IPS-15b (cell line): ENCODE measurements around the gene NANS.
"Not testable (repeated sequence)": the region's sequence is repeated elsewhere in the genome, so short reads cannot be mapped to it uniquely, and the experiment has no call there.

Experiments used
- H3K27me3 ChIP-seq: one replicate; pipeline ENCODE4 v1.6.1; 2013; ENCODE audit warnings: low read length; ENCODE audit not compliant: control insufficient read depth, insufficient read depth
- H3K36me3 ChIP-seq: one replicate; pipeline ENCODE4 v1.6.1; 2013; ENCODE audit warnings: low read length; ENCODE audit not compliant: control insufficient read depth, insufficient read depth
- H3K4me1 ChIP-seq: one replicate; pipeline ENCODE4 v1.6.1; 2013; ENCODE audit warnings: mild to moderate bottlenecking, low read length; ENCODE audit not compliant: control insufficient read depth, insufficient read depth
- H3K4me3 ChIP-seq: one replicate; pipeline ENCODE4 v1.5.1; 2013; ENCODE audit warnings: low read depth, low read length
- H3K9ac ChIP-seq: one replicate; pipeline ENCODE4 v1.6.1; 2013; ENCODE audit warnings: low read depth, mild to moderate bottlenecking, low read length
- H3K9me3 ChIP-seq: one replicate; pipeline ENCODE4 v1.6.1; 2013; ENCODE audit warnings: mild to moderate bottlenecking, low read length; ENCODE audit not compliant: control insufficient read depth, insufficient read depth

NANS gene

DNA sequence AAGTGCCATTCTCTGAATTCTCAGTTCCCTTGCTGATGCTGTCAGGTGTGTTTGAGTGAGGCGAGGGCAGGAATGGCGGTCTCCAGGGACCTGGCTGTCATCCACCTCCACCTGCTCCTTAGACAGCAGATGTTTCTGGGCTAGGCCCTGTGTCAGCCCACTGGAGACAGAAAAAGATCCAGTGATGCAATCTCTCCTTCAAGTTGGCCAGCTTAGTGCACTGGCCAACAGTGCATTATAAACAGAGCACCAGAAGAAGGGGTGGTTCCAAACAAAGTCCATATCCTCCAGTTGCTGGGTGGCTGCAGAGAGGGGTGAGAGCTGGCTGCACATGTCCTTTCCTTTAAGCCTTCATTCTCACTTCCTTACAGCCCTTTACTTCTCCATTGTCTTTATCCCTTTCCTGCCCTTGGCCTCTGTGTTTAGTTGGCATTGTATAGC, 26.5 kb downstream of the NANS start:
- H3K36me3 ChIP-seq: peaks cover 13% of the 10 kb centered on the region
- H3K9ac ChIP-seq: no peak overlapping the region
- H3K4me3 ChIP-seq: no peak overlapping the region
- H3K9me3 ChIP-seq: no peaks in the 10 kb centered on the region
- H3K4me1 ChIP-seq: peaks cover 7% of the 10 kb centered on the region
- H3K27me3 ChIP-seq: no peaks in the 10 kb centered on the region

DNA sequence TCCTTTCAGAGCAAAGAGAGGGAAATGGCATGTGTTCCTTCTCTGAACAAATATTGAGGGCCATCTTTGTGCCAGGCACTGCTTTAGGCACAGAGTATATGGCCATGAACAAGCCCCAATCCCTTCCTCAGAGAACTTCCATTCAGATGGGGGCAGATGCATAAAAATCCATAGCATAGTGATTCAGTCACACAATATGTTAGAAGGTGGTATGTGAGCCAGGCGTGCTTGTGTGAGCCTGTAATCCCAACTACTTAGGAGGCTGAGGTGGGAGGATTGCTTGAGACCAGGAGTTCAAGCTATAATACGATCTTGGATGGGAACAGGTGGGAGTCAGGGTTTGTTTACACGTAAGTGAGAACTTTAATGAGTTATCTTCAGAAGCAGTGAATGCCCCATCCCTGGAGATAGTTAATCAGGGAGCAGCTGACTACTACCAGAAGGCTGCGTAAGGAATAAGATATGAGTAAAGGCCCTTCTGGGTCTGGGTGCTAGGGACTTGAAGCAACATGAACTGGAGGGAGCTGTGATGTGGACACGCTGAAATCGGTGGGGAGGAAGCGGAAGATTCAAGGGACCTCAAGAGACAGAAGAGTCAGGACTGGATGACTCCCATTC, 27.1 kb downstream of the NANS start:
- H3K9me3 ChIP-seq: no peaks in the 10 kb centered on the region
- peaks cover 7% of the 10 kb centered on the region for H3K4me1 ChIP-seq
- H3K36me3 ChIP-seq: peaks cover 13% of the 10 kb centered on the region
- no peak overlapping the region for H3K4me3 ChIP-seq
- H3K9ac ChIP-seq: no peak overlapping the region
- no peaks in the 10 kb centered on the region for H3K27me3 ChIP-seq

DNA sequence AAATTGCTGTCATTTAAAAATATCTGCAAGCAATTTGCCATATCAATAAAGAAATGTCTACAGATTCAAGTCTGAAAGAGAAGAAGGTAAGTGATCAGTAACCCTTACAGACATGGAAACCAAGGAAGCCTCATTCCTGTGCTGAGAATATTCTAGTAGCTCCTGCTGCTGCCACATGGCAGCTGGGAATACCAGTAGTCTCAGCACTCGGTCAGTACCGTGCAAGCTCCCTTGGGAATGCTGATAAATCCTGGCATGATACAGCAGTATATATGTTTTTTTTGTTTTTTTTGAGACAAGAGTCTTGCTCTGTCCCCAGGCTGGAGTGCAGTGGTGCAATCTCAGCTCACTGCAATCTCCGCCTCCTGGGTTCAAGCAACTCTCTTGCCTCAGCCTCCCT, 27.9 kb downstream of the NANS start:
- Histone ChIP-seq H3K27me3 (no peaks in the 10 kb centered on the region), H3K4me3 (no peak overlapping the region), H3K36me3 (peaks cover 13% of the 10 kb centered on the region)

DNA sequence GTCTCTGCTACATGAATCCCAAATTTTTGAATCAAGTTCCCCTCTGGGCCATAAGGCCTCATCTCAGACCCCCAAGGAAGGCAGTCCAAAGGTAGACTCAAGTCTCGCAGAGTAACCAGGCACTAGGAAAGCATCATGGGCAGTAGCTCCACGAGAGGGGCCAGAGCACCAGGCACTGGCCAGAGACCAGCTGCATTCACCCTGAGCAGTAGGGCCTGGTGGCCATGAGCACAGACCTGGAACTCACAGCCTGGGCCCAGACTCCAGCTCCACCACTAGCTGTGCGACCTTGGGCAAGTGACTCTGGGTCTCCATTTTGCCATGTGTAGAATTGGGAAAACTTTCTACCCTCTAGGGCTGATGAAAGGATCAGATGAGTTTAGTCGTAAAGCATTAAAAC, 28.5 kb downstream of the NANS start:
- Histone ChIP-seq H3K9ac (no peak overlapping the region), H3K36me3 (peaks cover 10% of the 10 kb centered on the region), H3K27me3 (no peaks in the 10 kb centered on the region), H3K9me3 (no peaks in the 10 kb centered on the region), H3K4me3 (no peak overlapping the region), H3K4me1 (peaks cover 7% of the 10 kb centered on the region)

More for the DNA sequence above, 27.9 kb downstream of the NANS start:
- H3K9me3 ChIP-seq: no peaks in the 10 kb centered on the region
- H3K4me1 ChIP-seq: peaks cover 7% of the 10 kb centered on the region
- no peak overlapping the region for H3K9ac ChIP-seq

DNA sequence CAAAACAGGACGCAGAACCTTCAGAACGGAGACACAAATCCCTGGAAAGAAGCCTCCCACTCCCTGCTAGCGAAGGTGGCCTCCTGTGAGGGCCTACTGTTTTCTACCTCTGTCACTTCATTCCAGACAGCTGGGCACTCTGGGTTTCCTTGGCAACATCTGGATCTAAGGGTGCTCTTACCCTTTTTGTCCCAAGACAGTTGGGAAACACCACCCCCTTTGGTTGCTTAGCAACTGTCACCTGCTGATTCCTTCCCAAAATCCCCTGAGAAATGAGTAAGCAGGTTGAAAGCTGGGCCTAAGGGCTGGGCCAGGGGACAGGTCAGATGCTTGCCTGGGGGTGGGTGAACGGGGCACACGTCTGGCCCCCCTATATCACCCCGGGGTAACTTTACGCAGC, 29.4 kb downstream of the NANS start:
- peaks cover 10% of the 10 kb centered on the region for H3K36me3 ChIP-seq
- H3K27me3 ChIP-seq: no peaks in the 10 kb centered on the region
- no peak overlapping the region for H3K9ac ChIP-seq
- no peaks in the 10 kb centered on the region for H3K9me3 ChIP-seq
- no peak overlapping the region for H3K4me3 ChIP-seq
- peaks cover 7% of the 10 kb centered on the region for H3K4me1 ChIP-seq

GRCh38 chr9:98086461-98086860, 29.9 kb downstream of the NANS start:
- Histone ChIP-seq H3K9ac (no peak overlapping the region), H3K4me1 (peaks cover 11% of the 10 kb centered on the region), H3K27me3 (no peaks in the 10 kb centered on the region), H3K36me3 (peaks cover 6% of the 10 kb centered on the region), H3K4me3 (no peak overlapping the region), H3K9me3 (no peaks in the 10 kb centered on the region)

GRCh38 chr9:98087420-98088354, 31.2 kb downstream of the NANS start:
- Histone ChIP-seq H3K27me3 (no peaks in the 10 kb centered on the region), H3K4me1 (peaks cover 16% of the 10 kb centered on the region), H3K9ac (peak overlapping the region; percentile 26), H3K9me3 (no peaks in the 10 kb centered on the region), H3K36me3 (no peaks in the 10 kb centered on the region), H3K4me3 (peak overlapping the region; percentile 42)

DNA sequence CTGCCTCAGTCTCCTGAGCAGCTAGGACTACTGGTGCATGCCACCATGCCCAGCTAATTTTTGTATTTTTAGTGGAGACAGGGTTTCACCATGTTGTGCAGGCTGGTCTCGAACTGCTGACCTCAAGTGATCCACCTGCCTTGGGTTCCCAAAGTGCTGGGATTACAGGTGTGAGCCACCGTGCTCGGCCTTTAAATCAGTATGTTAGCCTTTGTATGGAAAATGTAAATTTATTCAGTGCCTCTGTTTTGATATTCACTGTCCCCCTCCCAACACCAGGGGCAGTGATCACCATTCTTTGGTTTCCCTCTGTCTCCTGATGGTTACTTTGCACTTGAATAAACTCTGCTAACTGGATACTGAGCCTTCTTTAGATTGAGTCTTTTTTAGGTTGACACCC, 34.1 kb downstream of the NANS start:
- H3K4me3 ChIP-seq, H3K9ac ChIP-seq, H3K27me3 ChIP-seq, H3K36me3 ChIP-seq, H3K9me3 ChIP-seq: not testable (repeated sequence)
- peaks cover 14% of the 10 kb centered on the region for H3K4me1 ChIP-seq

DNA sequence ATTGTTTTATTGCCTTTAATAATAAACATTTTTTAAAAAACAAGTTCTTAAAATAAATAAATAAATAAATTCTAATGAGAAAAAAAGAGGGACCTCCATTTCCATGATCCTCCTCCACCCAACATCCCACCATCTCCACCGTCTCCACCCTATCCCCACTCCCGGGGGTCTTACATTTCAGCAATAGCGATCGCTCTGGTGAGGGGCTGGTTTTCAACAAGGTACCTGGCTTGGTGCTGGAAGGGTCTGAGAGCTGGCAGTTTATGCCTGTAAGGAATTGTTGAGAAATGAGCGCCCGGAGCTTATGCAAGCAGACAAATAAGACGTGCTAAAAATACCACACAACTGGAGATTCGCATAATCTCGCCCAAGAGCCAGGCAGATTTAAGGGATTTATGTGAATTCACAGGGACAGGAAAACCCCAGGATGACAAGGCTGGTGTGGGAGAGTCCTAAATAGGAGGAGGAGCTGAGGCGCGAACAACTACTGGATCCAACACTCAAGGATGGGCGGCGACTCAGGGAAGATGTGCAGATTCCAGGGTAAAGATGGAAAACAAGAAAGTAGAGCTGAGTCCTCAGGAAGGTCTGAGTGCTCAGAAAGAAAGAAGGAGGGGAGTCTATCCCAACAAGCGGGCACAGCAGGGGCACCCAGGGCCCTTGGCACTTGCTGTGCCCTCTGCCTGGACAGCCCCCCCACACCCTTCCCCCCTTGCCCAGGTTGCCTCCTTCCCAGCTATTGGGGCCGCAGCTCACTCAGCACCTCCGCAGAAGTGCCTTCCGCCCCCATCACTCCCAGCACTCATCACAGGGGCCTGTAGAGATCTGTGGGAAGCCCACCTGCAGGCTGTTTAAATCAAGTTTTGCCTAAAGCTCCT, 35.4 kb downstream of the NANS start:
- H3K4me3 ChIP-seq: peak overlapping the region; percentile 46
- H3K27me3 ChIP-seq: no peaks in the 10 kb centered on the region
- H3K9ac ChIP-seq: peak overlapping the region; percentile 41
- H3K4me1 ChIP-seq: peaks cover 9% of the 10 kb centered on the region
- H3K9me3 ChIP-seq: no peaks in the 10 kb centered on the region
- H3K36me3 ChIP-seq: peaks cover 5% of the 10 kb centered on the region

DNA sequence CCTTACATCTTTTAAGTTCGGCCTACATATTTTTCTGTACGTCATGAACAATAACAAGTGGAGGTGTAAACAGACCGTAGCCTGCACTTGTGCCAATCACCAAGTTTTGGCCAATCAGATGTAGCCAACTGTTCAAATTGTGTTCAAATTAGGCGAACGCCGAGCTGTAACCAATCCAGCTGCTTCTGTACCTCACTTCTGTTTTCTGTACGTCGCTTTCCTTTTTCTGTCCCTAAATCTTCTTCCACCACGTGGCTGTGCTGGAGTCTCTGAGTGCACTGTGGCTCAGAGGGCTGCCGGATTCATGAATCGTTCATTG, 36.0 kb downstream of the NANS start:
- no peaks in the 10 kb centered on the region for H3K9me3 ChIP-seq
- no peaks in the 10 kb centered on the region for H3K27me3 ChIP-seq
- H3K4me1 ChIP-seq: peaks cover 9% of the 10 kb centered on the region
- no peak overlapping the region for H3K9ac ChIP-seq
- peaks cover 5% of the 10 kb centered on the region for H3K36me3 ChIP-seq
- H3K4me3 ChIP-seq: peak overlapping the region; percentile 46

- Histone ChIP-seq H3K9me3 (no peaks in the 10 kb centered on the region), H3K27me3 (no peaks in the 10 kb centered on the region), H3K4me3 (no peak overlapping the region), H3K36me3 (peaks cover 5% of the 10 kb centered on the region), H3K9ac (no peak overlapping the region), H3K4me1 (peaks cover 9% of the 10 kb centered on the region)
These were observed 37.8 kb downstream of the NANS start for GRCh38 chr9:98094316-98094715.
